HepG2 (cell line): ENCODE measurements around the gene COG4. TPM values are rescaled to one million over a fixed set of nuclear protein-coding genes. Genes with fewer than 3 reads are reported as not detected.

Experiments
- ARID3A ChIP-seq: IDR thresholded peaks from 2 replicates; pipeline ENCODE4 v1.6.1; 2012; ENCODE audit warnings: low read depth, low read length, improper control_type of control experiment
- CEBPB ChIP-seq: IDR thresholded peaks from 2 replicates; pipeline ENCODE4 v1.6.1; 2011; ENCODE audit warnings: low read depth, low read length, improper control_type of control experiment, borderline replicate concordance
- GABPA ChIP-seq, 2 experiments: IDR thresholded peaks; 2 replicates each; pipeline ENCODE4 v1.6.1; 2011 to 2016; ENCODE audit warnings: low read depth in 2 of 2, low read length in 1 of 2, missing biosample characterization in 1 of 2, missing genetic modification characterization in 1 of 2
- HOXA5 ChIP-seq: sonication (generic); formaldehyde crosslinking; IDR thresholded peaks from 2 replicates; pipeline ENCODE4 v1.4.0; 2020; ENCODE audit warnings: missing genetic modification reagents
- KDM3A ChIP-seq: IDR thresholded peaks from 2 replicates; pipeline ENCODE4 v1.6.1; 2018; ENCODE audit warnings: low read depth, missing compliant biosample characterization
- NRL ChIP-seq: sonication (generic); formaldehyde crosslinking; IDR thresholded peaks from 2 replicates; pipeline ENCODE4 v1.5.0; 2020; ENCODE audit warnings: missing genetic modification reagents, mild to moderate bottlenecking, moderate library complexity, borderline replicate concordance
- PAXIP1 ChIP-seq: sonication (generic); formaldehyde crosslinking; conservative IDR thresholded peaks from 2 replicates; pipeline ENCODE4 v1.4.0; 2020; ENCODE audit warnings: mild to moderate bottlenecking, missing genetic modification reagents, moderate library complexity
- THAP8 ChIP-seq: sonication (generic); formaldehyde crosslinking; IDR thresholded peaks from 2 replicates; pipeline ENCODE4 v1.5.1; 2020; ENCODE audit warnings: missing genetic modification reagents, mild to moderate bottlenecking, borderline replicate concordance
- ZFYVE20 ChIP-seq: sonication (generic); formaldehyde crosslinking; IDR thresholded peaks from 2 replicates; pipeline ENCODE4 v1.8.0; 2023; ENCODE audit warnings: low read depth, mild to moderate bottlenecking, moderate library complexity, missing genetic modification reagents, borderline replicate concordance
- polyA plus RNA-seq, 8 experiments: library from polyadenylated mRNA; depleted of rRNA in 3 of 8; stranded (reverse) in 7 of 8; unstranded in 1 of 8; fragments of >200 nt; fragmentation: Illumina TruSeq in 4 of 8; extraction: Trizol in 4 of 8; gene quantifications; 2 replicates each; pipeline versions ENCODE4 v1.2.1 to v1.2.3, GENCODE V29; 2011 to 2016; ENCODE audit warnings: low read depth in 4 of 8, missing spikeins in 1 of 8, mixed read lengths in 1 of 8; ENCODE audit not compliant: insufficient read depth in 1 of 8
- total RNA-seq, 5 experiments: library from RNA; depleted of rRNA; stranded (reverse); fragments of >200 nt; fragmentation: Illumina TruSeq; extraction: Trizol; gene quantifications; 2 replicates each; pipeline ENCODE4 v1.2.3, GENCODE V29; 2016; ENCODE audit warnings: low read depth in 1 of 5
- TF ChIP-seq, protein P1 (sequence below): sonication (generic); formaldehyde crosslinking; IDR thresholded peaks from 2 replicates; pipeline ENCODE4 v1.4.0; 2020; ENCODE audit warnings: mild to moderate bottlenecking, missing genetic modification reagents
- TF ChIP-seq, protein P2 (sequence below): sonication (generic); formaldehyde crosslinking; IDR thresholded peaks from 2 replicates; pipeline ENCODE4 v1.4.0; 2020; ENCODE audit warnings: missing genetic modification reagents, low read depth, mild to moderate bottlenecking, borderline replicate concordance

Gene COG4
- total and polyA plus RNA-seq, 2 of the 13 experiments (the other 11 are each of a cell fraction or from before 2014, with no cell fraction given) = 51.1 to 73.8 TPM

DNA sequence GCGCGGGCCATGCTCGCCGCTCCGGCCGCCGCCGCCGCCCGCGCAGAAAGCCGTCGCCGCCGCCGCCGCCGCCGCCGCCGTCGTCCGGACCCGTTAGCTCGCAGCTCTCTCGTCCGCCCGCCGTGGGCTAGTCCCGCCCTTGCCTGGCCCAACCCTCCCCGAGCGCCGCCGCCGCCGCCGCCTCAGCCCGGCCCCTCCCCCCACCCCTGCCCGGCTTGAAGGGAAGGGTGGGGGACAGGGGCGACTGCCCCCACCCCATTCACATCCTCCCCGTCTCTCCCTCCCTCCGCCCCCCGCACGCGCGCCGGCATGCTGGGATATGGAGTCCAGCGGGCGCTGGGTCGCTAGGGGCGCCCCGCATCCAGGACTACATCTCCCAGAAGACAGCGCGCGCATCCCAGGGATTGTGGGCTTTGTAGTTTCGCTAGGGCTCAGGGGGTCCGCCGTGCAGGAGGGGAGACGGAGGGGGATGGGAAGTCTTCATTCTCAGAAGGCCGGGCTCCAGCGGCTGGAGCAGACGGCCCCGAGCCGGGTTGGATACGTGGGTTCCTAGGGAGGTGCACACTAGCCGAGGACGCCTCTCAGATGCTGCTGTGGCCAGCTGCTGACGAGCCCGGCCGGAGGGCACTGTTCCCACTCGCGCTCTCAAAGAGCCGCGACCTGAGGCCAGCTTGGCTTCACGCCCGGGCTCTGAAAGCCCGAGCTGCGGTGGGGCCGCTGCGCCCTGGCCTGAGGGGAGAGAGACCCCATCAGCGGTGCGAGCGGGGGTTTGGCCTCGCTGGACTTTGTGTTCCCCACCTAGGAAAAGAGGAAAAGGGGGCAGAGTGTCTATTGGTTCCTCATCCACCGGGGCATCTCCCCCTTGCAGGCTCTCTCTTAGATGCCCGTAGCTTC lies 84.1 kb downstream of the COG4 start, which contains the start of gene ST3GAL2 (continued):
- TF ChIP-seq, protein P1, sequence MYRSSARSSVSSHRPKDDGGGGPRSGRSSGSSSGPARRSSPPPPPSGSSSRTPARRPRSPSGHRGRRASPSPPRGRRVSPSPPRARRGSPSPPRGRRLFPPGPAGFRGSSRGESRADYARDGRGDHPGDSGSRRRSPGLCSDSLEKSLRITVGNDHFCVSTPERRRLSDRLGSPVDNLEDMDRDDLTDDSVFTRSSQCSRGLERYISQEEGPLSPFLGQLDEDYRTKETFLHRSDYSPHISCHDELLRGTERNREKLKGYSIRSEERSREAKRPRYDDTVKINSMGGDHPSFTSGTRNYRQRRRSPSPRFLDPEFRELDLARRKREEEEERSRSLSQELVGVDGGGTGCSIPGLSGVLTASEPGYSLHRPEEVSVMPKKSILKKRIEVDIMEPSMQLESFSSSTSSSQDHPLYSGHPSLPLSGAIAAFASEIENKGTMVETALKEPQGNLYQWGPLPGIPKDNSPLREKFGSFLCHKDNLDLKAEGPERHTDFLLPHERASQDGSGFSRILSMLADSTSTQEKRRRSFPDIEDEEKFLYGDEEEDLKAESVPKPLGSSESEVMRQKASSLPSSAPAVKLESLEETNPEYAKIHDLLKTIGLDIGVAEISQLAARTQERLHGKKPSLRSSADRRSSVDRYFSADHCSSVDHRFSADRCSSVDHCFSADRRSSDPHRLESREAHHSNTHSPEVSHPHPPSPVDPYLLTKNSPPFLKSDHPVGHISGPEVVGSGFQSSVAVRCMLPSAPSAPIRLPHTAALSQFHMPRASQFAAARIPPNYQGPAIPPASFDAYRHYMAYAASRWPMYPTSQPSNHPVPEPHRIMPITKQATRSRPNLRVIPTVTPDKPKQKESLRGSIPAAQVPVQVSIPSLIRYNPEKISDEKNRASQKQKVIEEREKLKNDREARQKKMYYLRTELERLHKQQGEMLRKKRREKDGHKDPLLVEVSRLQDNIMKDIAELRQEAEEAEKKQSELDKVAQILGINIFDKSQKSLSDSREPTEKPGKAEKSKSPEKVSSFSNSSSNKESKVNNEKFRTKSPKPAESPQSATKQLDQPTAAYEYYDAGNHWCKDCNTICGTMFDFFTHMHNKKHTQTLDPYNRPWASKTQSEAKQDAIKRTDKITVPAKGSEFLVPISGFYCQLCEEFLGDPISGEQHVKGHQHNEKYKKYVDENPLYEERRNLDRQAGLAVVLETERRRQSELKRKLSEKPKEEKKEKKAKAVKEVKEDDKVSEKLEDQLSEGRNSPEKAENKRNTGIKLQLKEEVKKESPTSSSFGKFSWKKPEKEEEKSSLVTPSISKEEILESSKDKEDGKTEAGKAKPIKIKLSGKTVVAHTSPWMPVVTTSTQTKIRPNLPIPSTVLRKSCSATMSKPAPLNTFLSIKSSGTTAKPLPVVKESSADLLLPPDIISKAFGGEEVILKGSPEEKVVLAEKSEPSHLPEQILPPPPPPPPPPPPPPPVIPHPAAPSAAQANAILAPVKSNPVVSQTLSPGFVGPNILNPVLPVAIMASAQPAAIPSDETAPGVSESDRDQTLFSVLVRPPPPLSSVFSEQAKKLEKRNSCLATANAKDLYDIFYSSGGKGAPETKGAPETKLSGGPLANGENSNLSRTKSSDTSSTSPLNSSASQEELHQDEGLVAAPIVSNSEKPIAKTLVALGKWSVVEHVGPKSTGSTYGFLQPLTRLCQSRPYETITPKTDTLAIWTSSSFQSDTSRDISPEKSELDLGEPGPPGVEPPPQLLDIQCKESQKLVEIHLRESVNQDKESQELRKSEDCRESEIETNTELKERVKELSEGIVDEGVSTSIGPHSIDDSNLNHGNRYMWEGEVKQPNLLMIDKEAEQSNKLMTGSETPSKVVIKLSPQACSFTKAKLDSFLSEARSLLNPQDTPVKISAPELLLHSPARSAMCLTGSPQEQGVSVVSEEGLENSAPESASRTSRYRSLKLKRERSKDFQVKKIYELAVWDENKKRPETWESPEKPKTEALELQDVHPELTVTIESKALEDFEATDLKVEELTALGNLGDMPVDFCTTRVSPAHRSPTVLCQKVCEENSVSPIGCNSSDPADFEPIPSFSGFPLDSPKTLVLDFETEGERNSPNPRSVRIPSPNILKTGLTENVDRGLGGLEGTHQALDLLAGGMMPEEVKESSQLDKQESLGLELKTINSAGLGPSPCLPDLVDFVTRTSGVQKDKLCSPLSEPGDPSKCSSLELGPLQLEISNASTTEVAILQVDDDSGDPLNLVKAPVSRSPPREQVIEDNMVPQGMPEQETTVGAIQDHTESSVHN = peak; percentile 90
- TF ChIP-seq HOXA5 = peak; percentile 49
- TF ChIP-seq ARID3A = no peak
- TF ChIP-seq KDM3A = peak; percentile 69; the same call in 1 of the 2 replicates
- TF ChIP-seq THAP8 (CRISPR knock-in tag) = peak; percentile 45; the same call in 1 of the 2 replicates
- TF ChIP-seq PAXIP1 (CRISPR knock-in tag) = peak; percentile 6
- TF ChIP-seq, protein P2, sequence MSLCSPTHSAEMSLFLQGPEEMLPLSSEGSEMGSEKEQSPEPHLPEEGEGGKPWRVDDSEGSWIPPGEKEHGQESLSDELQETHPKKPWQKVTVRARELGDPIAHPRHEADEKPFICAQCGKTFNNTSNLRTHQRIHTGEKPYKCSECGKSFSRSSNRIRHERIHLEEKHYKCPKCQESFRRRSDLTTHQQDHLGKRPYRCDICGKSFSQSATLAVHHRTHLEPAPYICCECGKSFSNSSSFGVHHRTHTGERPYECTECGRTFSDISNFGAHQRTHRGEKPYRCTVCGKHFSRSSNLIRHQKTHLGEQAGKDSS = peak; percentile 97
- TF ChIP-seq CEBPB = no peak
- TF ChIP-seq NRL = peak; percentile 58; the same call in 1 of the 2 replicates
- 0 out of 2 replicates have a peak, but pooled peaks have one; percentile 18 for TF ChIP-seq ZFYVE20 (CRISPR knock-in tag)
- peak; percentile 48 for TF ChIP-seq GABPA (IDR thresholded peaks at IDR 0.05; ENCODE audit: low read depth, low read length)
- TF ChIP-seq GABPA (CRISPR knock-in tag; IDR thresholded peaks at IDR 0.05; ENCODE audit: low read depth) = peak; percentile 89
